ENCODE measurements around the gene AIF1L.

DNA sequence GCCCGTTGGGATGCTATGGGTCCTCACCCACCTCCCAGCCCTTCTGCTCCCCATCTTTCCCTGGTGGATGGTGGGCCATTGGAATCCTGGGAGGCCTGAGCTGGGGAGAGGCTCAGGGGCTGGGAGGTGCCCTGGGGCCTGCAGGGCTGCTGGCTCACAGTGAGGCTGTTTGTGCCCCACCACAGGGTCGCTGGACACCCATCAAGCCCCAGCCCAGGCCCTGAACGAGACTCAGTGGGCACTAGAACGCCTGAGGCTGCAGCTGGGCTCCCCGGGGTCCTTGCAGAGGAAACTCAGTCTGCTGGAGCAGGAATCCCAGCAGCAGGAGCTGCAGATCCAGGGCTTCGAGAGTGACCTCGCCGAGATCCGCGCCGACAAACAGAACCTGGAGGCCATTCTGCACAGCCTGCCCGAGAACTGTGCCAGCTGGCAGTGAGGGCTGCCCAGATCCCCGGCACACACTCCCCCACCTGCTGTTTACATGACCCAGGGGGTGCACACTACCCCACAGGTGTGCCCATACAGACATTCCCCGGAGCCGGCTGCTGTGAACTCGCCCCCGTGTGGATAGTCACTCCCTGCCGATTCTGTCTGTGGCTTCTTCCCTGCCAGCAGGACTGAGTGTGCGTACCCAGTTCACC, 4.9 kb upstream of the AIF1L start:
- TF ChIP-seq, protein P1, sequence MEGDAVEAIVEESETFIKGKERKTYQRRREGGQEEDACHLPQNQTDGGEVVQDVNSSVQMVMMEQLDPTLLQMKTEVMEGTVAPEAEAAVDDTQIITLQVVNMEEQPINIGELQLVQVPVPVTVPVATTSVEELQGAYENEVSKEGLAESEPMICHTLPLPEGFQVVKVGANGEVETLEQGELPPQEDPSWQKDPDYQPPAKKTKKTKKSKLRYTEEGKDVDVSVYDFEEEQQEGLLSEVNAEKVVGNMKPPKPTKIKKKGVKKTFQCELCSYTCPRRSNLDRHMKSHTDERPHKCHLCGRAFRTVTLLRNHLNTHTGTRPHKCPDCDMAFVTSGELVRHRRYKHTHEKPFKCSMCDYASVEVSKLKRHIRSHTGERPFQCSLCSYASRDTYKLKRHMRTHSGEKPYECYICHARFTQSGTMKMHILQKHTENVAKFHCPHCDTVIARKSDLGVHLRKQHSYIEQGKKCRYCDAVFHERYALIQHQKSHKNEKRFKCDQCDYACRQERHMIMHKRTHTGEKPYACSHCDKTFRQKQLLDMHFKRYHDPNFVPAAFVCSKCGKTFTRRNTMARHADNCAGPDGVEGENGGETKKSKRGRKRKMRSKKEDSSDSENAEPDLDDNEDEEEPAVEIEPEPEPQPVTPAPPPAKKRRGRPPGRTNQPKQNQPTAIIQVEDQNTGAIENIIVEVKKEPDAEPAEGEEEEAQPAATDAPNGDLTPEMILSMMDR (IDR thresholded peaks at IDR 0.05), result peak in 1 of 7 experiments; percentile 3
- TF ChIP-seq POLR2A (IDR thresholded peaks at IDR 0.05), result no peak
